Right cardiac atrium (tissue), 5 donors: ENCODE data around the gene MRPS10. TPM values are rescaled to one million over a fixed set of nuclear protein-coding genes. Genes with fewer than 3 reads are reported as not detected.

Source experiments
- ATAC-seq, 2 donors: fragments of 200-7000 bp; cut with Tn5 transposase; one replicate each; pipeline versions ENCODE4 v1.8.0 to v1.9.1; 2020; ENCODE audit warnings: moderate library complexity in 2 of 2, mild to moderate bottlenecking in 1 of 2
- DNase-seq, 3 donors: peaks; one replicate each; pipeline ENCODE4 v3.0.0-alpha.2; 2020
- H3K27ac ChIP-seq: one replicate; pipeline ENCODE4 v1.5.1; 2013; ENCODE audit warnings: mild to moderate bottlenecking, low read length, control low read depth, moderate library complexity
- H3K27me3 ChIP-seq: one replicate; pipeline ENCODE4 v1.6.1; 2013; ENCODE audit not compliant: control insufficient read depth, insufficient read depth
- H3K4me1 ChIP-seq: one replicate; pipeline ENCODE4 v1.6.1; 2013; ENCODE audit warnings: low read length; ENCODE audit not compliant: control insufficient read depth, insufficient read depth
- H3K4me3 ChIP-seq: one replicate; pipeline ENCODE4 v1.5.1; 2013; ENCODE audit warnings: low read length, control low read depth
- H3K9me3 ChIP-seq: one replicate; pipeline ENCODE4 v1.6.1; 2013; ENCODE audit warnings: low read length; ENCODE audit not compliant: control insufficient read depth
- WGBS: extraction: QIAGEN DNeasy Blood & Tissue Kit; methylation state at CpG from one replicate; pipeline ENCODE4 v1.1.7; 2013; 5-methylcytosine and 5-hydroxymethylcytosine counted together
- intact Hi-C, 4 donors: fragments of 100-400 bp; cut with DNase I; formaldehyde crosslinking; loops; one replicate each; pipeline versions ENCODE4 v1.11.0 to v1.14.0; 2022 to 2023
- long read RNA-seq, 4 donors: library from polyadenylated mRNA; unstranded; transcript quantifications; one replicate each; pipeline ENCODE4 v2.0.0, GENCODE V29; 2020 to 2021
- polyA plus RNA-seq: library from polyadenylated mRNA; stranded (reverse); fragments of 200-250 nt; gene quantifications from one replicate; pipeline ENCODE4 v1.2.3, GENCODE V29; 2013
- total RNA-seq, 4 donors: library from RNA; stranded (reverse); fragmentation: NEBNext Ultra II Directional; extraction: Animal tissue kit (Norgen Biotek cat#: 25700); gene quantifications; one replicate each; pipeline ENCODE4 v1.2.1, GENCODE V29; 2021
- donor health status: healthy with polysubstance abuse.
- donor health status: DM: no; HTN: yes; CAD: no.
- donor health status: DM: no; HTN: no; CAD: no.
- donor health status: DM: no; HTN: yes; CAD: no; lungs with severe emphysema.
- donor health status: DM: yes; HTN: yes; CAD: no.

MRPS10 gene
- 10 to 100 TPM; 39.0 to 46.1 (median 42.0) TPM for total RNA-seq
- polyA plus RNA-seq: 41.8 TPM
- long read RNA-seq, donor 1, transcript MRPS10-201 (7 exons, 2,110 nt): major isoform, 168 of 195 reads
- long read RNA-seq, donor 1, partial matches to known transcripts: 2 of 195 reads
- long read RNA-seq, donor 1, other reads (novel, unspliced or antisense): 25 of 195 reads
- long read RNA-seq, donor 2, transcript MRPS10-201 (7 exons, 2,110 nt): major isoform, 47 of 54 reads
- long read RNA-seq, donor 2, partial matches to known transcripts: 1 of 54 reads
- long read RNA-seq, donor 2, other reads (novel, unspliced or antisense): 6 of 54 reads
- long read RNA-seq, donor 3, transcript MRPS10-201 (7 exons, 2,110 nt): major isoform, 344 of 427 reads
- long read RNA-seq, donor 3, partial matches to known transcripts: 10 of 427 reads
- long read RNA-seq, donor 3, other reads (novel, unspliced or antisense): 73 of 427 reads
- long read RNA-seq, donor 4, transcript MRPS10-201 (7 exons, 2,110 nt): major isoform, 43 of 47 reads
- long read RNA-seq, donor 4, partial matches to known transcripts: 0 of 47 reads
- long read RNA-seq, donor 4, other reads (novel, unspliced or antisense): 4 of 47 reads

- ATAC-seq (peak; percentile 100), DNase-seq (peak; percentile 91 to 95 (median 95))
- peaks cover 1% of the 10 kb centered on the region for H3K4me1 ChIP-seq
- no peaks in the 10 kb centered on the region for H3K27me3 ChIP-seq
- peak within 1 kb of the TSS; percentile 98 for H3K27ac ChIP-seq
- H3K9me3 ChIP-seq: no peaks in the 10 kb centered on the region
- 10% methylated on average over 29 of the region's 29 CpGs for WGBS
- intact Hi-C loops: no loop called here
- peak within 1 kb of the TSS; percentile 100 for H3K4me3 ChIP-seq
These were observed at the start of gene MRPS10 for GRCh38 chr6:42217519-42218367. MRPS10 (minus strand) TSS chr6:42217861; CDS start chr6:42217849, 12 bp downstream.

DNA sequence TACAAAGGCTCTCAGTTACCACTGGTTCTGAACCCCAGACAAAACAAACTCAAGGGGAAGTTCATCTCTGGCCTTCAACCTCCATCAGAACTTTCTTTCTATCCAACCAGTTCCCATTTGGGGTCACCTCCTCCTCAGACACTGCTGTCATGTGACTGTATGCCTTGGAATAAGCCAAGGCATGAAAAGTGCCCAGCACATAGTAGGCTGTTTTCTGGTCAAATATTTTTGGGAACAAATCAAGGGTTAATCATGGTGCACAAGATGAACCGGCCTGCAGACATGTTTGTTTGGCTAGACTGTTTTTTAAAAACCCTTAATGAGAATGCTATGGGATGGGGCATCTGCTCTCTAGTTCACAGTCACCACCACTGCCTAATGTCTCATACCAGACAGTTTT is 48.9 kb upstream of the MRPS10 start:
- no peak for ATAC-seq

GRCh38 chr6:42264852-42265390 is 47.3 kb upstream of the MRPS10 start:
- ATAC-seq (no peak), DNase-seq (no peak)
- Histone ChIP-seq H3K4me3 (no peak overlapping the region), H3K27me3 (no peaks in the 10 kb centered on the region), H3K9me3 (no peaks in the 10 kb centered on the region), H3K27ac (no peak overlapping the region), H3K4me1 (peaks cover 7% of the 10 kb centered on the region)
- intact Hi-C loops: loop anchor here in 2 of 4 donors (10.0 kb wide), 1 partner anchor 270 kb away; no protein-coding TSS in a partner anchor
- WGBS: 85% methylated on average over 5 of the region's 5 CpGs

More for the DNA sequence above, 48.9 kb upstream of the MRPS10 start:
- H3K27ac ChIP-seq: no peak overlapping the region
- H3K9me3 ChIP-seq: no peaks in the 10 kb centered on the region
- no peak overlapping the region for H3K4me3 ChIP-seq
- peaks cover 4% of the 10 kb centered on the region for H3K4me1 ChIP-seq
- intact Hi-C loops: loop anchor here in 2 of 4 donors (10.0 kb wide), 1 partner anchor 268 kb away; no protein-coding TSS in a partner anchor
- 71% methylated on average over 1 of the region's 1 CpG for WGBS
- no peaks in the 10 kb centered on the region for H3K27me3 ChIP-seq
- DNase-seq: no peak

GRCh38 chr6:42264162-42264851 is 46.6 kb upstream of the MRPS10 start:
- ATAC-seq: no peak
- H3K9me3 ChIP-seq: no peaks in the 10 kb centered on the region
- intact Hi-C loops: loop anchor here in 2 of 4 donors (10.0 kb wide), 1 partner anchor 270 kb away; no protein-coding TSS in a partner anchor
- H3K27me3 ChIP-seq: no peaks in the 10 kb centered on the region
- peaks cover 7% of the 10 kb centered on the region for H3K4me1 ChIP-seq
- no peak overlapping the region for H3K4me3 ChIP-seq
- peak in 1 of 3 donors; percentile 67 for DNase-seq
- no peak overlapping the region for H3K27ac ChIP-seq
- 61% methylated on average over 10 of the region's 10 CpGs for WGBS

- 88% methylated on average over 24 of the region's 24 CpGs for WGBS
- DNase-seq (peak in 1 of 3 donors; percentile 56), ATAC-seq (no peak)
- Histone ChIP-seq H3K27ac (no peak overlapping the region), H3K27me3 (no peaks in the 10 kb centered on the region), H3K4me1 (peaks cover 7% of the 10 kb centered on the region), H3K9me3 (no peaks in the 10 kb centered on the region), H3K4me3 (no peak overlapping the region)
- intact Hi-C loops: loop anchor here in 2 of 4 donors (10.0 kb wide), 1 partner anchor 272 kb away; no protein-coding TSS in a partner anchor
These were observed 45.6 kb upstream of the MRPS10 start for GRCh38 chr6:42263165-42263728.

- no peaks in the 10 kb centered on the region for H3K9me3 ChIP-seq
- ATAC-seq (peak; percentile 71 to 79), DNase-seq (peak; percentile 62 to 81 (median 76))
- H3K4me3 ChIP-seq: no peak overlapping the region
- intact Hi-C loops: loop anchor here in 2 of 4 donors (10.0 kb wide), 1 partner anchor 274 kb away; no protein-coding TSS in a partner anchor
- WGBS: 46% methylated on average over 11 of the region's 11 CpGs
- no peak overlapping the region for H3K27ac ChIP-seq
- no peaks in the 10 kb centered on the region for H3K27me3 ChIP-seq
- H3K4me1 ChIP-seq: peaks cover 7% of the 10 kb centered on the region
These were observed 43.3 kb upstream of the MRPS10 start for GRCh38 chr6:42260972-42261371.

DNA sequence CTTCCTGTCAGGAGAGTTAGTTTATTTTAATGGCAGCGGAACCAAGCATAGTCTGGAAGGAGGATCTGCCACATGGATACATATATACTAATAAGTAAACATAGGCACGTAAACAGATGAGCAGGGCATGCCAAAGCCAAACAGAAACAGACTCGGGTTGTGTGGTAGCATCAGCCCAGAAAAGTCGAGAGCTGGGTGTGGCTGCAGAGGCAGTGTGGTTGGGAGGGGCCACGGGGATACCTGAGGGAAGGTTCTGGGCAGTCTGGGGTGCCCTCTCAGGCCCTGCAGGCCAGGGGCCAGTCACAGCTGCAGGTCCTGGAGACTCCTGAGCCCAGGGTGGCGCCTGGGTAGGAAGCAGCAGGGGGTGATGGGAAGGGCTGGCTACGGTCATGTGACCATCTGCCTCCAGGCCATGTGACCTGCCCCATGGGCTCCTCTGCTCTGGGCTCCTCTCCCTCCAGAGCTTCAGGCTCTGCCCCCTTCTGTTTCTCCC is 42.8 kb upstream of the MRPS10 start:
- Histone ChIP-seq H3K27me3 (no peaks in the 10 kb centered on the region), H3K27ac (no peak overlapping the region), H3K9me3 (no peaks in the 10 kb centered on the region), H3K4me3 (no peak overlapping the region), H3K4me1 (peaks cover 7% of the 10 kb centered on the region)
- intact Hi-C loops: loop anchor here in 2 of 4 donors (10.0 kb wide), 1 partner anchor 274 kb away; no protein-coding TSS in a partner anchor
- WGBS: 75% methylated on average over 7 of the region's 7 CpGs
- DNase-seq (peak in 1 of 3 donors; percentile 67), ATAC-seq (peak; percentile 62 to 68)

DNA sequence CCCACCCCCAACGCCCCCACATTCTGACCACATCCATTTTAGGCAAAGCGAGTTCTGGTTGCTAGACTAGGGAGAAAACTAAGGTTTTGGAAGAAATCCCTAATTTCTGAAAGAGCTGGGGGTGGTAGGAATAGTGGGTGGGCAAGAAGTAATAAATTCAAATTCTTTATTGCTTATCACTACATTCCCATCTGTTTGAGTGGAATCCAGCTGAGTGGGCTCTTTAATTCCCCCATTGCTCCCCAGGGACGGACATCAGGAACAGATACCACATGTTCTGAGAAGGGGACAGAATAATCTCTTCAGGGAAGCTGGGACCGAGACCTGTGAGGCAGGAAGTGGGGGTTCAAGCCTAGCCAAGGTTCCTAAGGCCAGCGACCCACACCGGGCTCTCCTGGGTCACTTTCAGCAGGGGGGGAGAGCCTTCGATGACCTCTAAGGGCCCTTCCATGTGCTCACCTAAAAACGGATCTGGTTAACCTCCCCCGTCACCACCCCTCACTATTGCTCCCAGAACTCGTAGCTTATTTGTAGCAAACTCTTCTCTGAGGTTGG is 42.3 kb upstream of the MRPS10 start:
- intact Hi-C loops: loop anchor here in 2 of 4 donors (10.0 kb wide), 1 partner anchor 275 kb away; no protein-coding TSS in a partner anchor
- Histone ChIP-seq H3K4me3 (no peak overlapping the region), H3K27ac (no peak overlapping the region), H3K27me3 (no peaks in the 10 kb centered on the region), H3K4me1 (peaks cover 7% of the 10 kb centered on the region), H3K9me3 (no peaks in the 10 kb centered on the region)
- DNase-seq (no peak), ATAC-seq (no peak)
- 65% methylated on average over 10 of the region's 10 CpGs for WGBS

- Histone ChIP-seq H3K9me3 (no peaks in the 10 kb centered on the region), H3K27me3 (no peaks in the 10 kb centered on the region), H3K4me3 (no peak overlapping the region), H3K4me1 (peaks cover 6% of the 10 kb centered on the region), H3K27ac (no peak overlapping the region)
- ATAC-seq (peak in 1 of 2 donors; percentile 7), DNase-seq (peak in 1 of 3 donors; percentile 63)
- intact Hi-C loops: no loop called here
- WGBS: 92% methylated on average over 31 of the region's 31 CpGs
These were observed 41.6 kb upstream of the MRPS10 start for GRCh38 chr6:42259286-42259685.
